ENCODE data around the gene SART1.

The SART1 gene, protein sequence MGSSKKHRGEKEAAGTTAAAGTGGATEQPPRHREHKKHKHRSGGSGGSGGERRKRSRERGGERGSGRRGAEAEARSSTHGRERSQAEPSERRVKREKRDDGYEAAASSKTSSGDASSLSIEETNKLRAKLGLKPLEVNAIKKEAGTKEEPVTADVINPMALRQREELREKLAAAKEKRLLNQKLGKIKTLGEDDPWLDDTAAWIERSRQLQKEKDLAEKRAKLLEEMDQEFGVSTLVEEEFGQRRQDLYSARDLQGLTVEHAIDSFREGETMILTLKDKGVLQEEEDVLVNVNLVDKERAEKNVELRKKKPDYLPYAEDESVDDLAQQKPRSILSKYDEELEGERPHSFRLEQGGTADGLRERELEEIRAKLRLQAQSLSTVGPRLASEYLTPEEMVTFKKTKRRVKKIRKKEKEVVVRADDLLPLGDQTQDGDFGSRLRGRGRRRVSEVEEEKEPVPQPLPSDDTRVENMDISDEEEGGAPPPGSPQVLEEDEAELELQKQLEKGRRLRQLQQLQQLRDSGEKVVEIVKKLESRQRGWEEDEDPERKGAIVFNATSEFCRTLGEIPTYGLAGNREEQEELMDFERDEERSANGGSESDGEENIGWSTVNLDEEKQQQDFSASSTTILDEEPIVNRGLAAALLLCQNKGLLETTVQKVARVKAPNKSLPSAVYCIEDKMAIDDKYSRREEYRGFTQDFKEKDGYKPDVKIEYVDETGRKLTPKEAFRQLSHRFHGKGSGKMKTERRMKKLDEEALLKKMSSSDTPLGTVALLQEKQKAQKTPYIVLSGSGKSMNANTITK

DNA sequence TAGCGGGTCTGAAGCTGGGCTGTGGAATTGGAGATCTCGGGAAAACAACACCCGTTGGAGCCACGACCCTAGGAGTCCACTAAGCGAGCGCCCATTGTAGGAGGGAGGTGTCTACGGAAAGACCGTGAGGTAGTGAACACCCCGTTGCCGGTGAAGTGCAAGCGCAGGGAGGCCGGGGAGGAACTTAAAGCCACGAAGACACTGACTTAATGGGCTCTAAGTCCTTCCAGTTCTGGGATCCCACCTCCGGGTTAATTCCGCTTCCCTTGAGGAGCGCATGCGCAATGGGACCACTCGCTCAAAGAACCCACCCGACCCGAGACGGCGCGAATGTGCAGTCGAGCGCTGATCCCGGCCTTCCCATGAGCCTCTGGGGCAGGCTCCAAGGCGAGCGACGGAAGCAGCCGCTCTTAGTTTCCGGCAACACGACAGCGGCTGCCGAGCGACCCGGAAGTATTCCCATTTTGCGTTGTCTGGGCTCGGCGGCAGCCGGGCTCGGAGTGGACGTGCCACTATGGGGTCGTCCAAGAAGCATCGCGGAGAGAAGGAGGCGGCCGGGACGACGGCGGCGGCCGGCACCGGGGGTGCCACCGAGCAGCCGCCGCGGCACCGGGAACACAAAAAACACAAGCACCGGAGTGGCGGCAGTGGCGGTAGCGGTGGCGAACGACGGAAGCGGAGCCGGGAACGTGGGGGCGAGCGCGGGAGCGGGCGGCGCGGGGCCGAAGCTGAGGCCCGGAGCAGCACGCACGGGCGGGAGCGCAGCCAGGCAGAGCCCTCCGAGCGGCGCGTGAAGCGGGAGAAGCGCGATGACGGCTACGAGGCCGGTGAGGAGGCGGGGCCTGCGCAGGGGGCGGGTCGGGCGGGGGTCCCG lies at the start of gene SART1:
Gene SART1 (plus strand): TSS at position 468 of the 874 bp plus-strand sequence. CDS start 47 bp downstream, at position 515.
- DNase-seq, result peak; percentile 98

DNA sequence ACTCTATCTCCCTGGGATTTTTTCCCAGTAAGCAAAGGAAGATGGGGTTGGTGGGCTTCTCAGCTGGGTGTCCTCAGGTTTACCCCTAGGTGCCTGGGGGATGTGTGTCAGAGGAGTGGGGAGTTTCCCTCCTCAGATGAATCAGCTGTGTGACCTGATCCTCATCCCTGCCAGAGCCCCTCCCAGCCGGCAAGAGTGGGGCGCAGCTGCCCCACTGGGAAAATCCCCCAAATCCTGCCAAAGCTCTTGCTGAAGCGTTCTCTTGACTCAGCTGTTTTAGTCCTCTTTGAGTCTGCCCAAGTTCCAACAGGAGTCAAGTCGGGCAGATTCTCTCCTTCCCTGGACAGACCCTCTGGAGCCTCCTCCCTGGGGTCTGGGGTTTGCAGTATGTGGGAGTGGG lies 48.7 kb upstream of the SART1 start:
- peak; percentile 94 for DNase-seq

DNA sequence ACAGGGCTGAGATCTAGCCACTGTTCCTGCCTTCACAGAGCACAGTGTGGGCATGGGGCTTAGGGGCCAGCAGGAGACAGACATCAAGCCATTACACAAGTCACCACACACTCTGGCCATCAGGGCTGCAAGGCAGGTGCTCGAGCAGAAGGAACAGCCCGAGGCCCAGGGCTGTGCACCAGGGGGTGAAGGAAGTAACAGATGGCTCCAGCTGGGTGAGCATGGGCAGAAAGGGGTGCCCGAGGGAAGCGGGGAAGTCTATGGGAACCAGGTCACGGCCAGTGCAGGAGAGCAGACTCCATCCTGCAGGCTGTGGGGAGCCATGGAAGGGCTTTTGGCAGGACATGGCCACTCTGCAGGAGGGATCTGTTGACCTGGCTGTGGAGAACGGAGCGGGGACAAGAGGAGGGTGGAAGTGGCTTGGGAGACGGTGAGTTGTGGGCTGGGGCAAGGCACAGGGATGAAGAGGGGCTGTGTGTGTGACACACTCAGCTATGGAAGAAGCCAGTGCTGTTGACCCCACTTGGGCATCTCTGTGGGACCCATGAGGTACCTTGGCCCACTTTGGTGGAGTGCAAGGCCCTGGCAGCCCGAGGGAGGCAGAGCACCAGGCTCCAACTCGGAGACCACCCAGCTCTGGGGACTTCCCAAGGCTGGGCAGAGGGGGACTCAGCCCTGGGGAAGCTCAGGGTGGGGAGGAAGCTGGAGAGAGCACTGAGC lies 46.3 kb upstream of the SART1 start:
- no peak for DNase-seq

DNA sequence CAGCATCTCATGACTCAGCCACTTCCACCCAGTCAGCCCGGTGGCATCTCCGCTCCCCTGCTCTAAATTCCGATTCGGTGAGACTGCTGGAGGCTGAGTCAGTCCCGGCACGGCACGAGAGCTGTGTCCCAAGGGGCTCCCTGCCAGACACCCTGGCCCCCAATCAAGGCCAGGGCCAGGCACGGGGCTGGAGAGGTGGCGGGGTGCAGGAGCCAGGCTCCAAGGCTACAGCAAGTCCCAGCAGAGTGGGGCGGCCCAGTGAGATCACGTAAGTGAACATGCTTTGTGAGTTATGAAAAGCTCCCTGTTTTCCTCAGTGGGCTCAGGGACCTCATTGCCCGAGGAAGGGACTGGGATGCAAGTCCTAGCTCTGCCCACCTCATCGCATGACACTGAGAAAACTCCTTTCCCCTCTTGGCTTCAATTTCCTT lies 45.7 kb upstream of the SART1 start:
- DNase-seq, result peak; percentile 98

DNA sequence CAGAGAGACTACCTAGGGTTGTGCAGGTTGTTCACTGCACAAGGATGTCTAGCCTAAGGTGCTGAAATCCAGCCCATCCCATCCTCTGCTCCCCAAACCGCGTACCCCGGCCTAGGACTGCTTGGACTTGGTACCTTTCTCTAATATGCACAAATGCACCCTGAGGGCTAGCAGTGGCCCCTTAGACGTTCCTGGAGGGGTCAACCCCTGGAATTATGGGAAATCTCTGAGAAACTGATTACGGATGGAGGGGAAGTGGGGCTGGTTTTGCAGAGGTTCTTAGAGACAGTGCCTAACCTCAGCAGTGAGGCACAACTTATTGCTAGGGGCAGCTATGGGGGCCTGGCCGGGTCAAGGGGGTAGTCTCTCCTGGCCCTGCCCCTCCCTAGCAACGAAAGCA lies 45.1 kb upstream of the SART1 start:
- DNase-seq, result no peak

DNA sequence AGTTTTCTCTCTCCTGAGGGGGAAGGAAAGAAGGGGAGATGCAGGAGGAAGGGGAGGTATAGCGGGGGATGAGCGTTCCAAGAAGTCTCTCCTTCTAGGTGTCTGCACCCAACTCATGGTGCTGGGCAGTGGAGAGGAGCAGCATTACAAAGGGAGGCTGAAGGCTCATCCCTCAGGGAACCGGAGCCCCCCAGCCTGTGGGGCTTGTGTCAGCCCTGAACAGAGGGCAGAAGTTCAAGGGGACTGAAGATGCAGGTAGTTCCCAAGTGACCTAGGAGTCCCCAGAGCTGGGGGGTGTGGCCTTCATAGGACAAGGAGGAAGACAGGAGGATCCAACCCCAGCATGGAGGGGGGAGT lies 44.5 kb upstream of the SART1 start:
- no peak for DNase-seq

DNA sequence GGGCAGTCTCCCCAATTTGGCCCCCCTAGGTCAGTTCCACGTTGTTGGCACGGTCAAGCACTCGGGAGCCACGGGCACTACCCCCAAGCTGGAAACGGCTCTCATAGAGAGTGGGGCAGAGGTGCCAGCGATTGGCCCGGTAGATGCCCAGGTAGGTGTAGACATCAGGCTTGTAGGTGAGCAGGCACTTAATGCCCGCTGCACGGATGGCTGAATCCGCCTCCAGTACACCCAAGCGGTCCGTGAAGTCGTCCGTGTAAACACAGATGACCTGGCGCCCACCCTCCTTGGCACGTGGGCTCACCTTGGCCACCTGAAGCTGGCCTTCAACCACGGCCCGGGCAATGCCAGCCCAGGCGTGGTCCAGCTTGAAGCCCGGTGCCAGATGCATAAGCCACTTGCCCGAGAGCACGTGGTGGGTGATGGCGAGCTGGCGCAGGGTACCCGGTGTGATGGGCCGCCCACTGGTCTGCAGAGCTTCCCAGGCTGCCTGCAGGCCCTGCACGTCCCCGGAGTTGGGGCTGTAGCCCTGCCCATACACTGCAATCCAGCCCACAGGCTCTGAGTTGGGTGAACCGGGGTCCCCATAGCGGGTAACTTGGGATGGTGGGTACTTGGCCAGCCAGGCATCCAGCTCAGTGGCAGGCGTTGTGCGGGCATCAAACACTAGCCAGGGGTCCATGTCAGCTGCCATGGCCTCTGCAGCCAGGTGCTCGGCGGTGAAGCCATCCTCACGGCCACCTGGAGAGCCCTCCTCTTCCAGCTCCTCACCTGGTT lies 43.9 kb upstream of the SART1 start:
- no peak for DNase-seq

DNA sequence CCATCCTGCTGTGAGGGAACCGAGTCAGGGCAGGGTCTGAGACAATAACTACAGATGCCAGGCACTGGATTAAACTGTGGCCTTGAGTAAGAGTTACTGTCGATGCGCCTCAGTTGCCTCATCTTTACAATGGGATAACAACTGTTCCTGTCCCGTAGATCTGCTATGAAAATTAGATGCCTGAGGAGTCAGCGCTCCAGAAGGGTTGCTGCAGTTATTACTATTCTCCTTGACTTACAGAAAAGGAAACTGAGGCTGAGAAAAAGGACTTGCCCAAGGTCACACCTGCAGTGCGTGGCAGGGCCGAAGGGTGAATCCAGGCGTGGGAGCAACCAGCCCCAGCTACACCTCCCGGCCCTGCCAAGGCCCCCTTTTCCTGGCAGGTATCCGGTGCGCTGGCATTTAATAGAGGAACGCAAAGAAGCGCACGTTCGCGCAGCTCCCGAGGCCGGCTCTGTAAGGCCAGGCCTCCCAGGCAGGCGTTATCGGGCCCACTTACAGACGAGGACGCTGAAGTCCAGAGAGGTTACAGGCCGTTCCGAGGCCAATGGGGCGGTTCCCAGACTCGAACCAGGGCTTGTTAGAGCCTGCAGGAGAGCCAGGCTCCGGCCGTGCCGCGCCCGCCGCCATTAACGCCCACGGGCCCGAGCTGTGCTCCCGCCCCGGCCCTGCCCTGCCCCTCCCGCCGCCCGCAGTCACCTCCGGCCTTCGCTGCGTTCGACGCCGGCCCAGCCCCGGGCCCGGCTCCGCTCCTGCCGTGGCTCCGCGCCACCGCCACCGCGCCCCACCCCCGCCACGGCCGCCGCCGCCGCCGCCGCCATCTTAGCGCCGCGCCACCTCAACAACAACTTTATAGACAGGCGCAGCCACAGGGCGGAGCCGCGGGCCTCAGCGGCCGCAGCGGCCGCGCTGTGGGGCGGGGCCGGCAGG lies 43.1 kb upstream of the SART1 start, which contains the start of gene C11orf68:
Gene C11orf68 (minus strand): TSS at position 852 of the 930 bp plus-strand sequence. CDS start 31 bp downstream, at position 821.
- DNase-seq, result peak; percentile 59

DNA sequence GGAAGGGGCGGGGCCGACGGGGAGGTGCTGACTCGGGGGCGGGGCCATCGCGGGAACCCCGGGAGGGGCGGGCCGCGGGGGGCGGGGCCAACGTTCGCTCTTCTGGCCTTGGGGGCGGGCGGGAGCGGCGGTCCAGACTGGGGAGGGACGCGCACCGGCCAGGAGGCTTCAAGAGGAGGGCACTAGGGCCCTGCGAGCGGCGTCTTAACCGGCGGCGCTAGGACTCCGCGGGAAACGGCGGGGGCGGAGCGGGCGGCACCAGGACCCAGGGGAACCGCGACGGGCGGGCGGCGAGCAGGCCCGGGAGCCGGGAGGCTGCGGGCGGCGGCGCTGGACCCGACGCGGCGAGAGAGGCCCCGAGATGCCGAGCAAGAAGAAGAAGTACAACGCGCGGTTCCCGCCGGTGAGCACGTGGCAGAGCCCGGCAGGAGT lies 42.4 kb upstream of the SART1 start, which contains the start of gene DRAP1:
Gene DRAP1 (plus strand): TSS at position 286 of the 432 bp plus-strand sequence. CDS start 76 bp downstream, at position 362.
- peak; percentile 98 for DNase-seq

DNA sequence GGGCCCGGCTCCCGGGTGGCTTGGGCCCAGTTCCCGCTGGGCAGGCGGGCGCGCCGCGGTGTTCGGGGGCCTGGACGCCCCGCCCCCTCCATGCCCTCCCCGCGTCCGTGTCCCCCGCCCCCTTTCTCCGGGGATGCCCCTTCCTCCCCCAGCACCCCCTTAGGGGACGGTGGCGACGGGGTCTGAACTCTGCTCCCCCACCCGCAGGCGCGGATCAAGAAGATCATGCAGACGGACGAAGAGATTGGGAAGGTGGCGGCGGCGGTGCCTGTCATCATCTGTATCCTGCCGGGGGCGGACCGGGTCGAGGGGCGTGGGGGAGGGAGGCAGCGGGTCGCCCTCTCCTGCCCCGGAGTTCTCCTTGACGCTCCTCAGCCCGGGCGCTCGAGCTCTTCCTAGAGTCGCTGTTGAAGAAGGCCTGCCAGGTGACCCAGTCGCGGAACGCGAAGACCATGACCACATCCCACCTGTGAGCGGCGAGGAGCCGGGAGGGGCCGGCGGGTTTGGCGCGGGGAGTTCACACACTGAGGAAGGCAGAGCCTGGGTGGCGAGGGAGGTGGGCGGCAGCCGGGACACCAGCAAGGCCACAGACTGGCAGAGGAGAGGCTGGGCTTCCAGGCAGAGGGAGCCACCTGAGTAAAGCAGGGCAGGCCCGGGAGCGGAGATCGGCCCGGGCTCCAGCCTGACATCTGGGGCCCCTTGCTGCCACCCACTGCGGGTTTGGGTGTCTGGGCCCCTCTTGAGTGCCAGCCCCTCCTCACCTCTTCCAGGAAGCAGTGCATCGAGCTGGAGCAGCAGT lies 41.8 kb upstream of the SART1 start:
- DNase-seq, result no peak

DNA sequence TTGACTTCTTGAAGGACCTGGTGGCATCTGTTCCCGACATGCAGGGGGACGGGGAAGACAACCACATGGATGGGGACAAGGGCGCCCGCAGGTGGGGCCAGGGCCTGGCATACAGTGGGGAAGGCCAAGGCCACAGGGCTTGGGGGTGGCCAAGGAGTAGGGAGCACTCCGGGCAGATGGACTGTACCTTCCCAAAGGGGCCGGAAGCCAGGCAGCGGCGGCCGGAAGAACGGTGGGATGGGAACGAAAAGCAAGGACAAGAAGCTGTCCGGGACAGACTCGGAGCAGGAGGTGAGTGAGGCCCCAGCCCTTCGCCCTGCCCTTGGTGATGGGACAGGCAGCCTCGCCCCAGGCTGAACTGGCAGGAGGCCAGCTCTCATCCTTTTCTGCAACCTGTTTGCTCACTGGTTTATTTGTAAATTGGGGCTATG lies 41.1 kb upstream of the SART1 start:
- no peak for DNase-seq

DNA sequence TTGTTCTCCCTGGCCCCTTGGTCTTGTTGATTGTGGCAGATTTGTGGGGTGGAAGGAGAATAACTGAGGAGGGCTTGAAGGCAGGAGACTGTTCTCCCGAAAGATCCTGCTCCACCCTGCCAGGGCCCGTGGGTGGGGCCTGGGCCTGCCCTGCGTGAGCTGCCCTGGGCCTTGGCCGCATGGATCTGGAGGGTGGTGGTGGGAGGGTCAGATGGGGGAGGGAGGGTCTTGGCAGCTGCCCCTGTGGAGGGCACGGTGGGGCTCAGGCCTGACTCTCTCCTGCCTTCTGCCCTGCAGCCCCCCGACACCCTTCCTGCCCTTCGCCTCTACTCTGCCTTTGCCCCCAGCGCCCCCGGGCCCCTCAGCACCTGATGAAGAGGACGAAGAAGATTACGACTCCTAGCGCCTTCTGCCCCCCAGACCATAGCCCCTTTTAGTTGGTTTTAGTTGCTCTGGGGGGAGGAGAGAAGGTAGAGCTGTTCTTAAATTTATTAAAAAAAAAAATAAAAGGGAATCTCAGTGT lies 40.4 kb upstream of the SART1 start:
- no peak for DNase-seq

DNA sequence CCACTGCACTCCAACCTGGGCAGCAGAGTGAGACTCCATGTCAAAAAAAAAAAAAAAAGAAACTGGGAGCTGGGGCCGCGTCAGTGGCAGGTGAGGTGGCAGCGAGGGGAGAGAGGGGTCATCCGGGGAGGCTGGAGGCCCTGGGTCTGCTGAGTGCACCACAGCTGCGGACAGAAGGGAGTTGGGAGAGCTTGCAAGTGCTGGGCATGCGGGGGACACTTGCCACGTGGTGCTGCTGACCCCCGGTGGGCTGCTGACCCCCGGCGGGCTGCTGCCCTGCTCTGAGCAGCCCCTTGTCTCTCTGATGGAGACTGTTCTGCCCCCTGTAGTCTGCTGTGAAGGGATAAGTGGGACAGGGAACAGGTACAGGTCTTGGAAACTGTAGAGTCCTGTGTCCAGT lies 39.7 kb upstream of the SART1 start:
- DNase-seq, result no peak

DNA sequence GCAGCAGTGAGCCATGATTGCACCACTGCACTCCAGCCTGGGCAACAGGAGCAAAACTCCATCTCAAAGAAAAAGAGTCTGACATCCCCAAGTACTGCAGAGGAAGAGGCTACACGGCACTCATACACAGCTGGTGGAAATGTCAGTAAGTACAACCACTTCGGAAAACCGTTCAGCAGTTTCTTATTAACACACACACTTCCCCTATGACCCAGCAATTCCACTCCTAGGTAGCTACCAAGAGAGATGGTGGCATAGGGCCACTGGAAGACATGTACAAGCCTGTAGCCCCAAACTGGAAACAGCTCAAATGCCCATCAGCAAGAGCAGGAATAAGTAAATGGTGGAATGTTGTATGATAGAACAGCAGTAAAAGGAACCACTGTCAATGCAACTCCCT lies 39.0 kb upstream of the SART1 start:
- no peak for DNase-seq

DNA sequence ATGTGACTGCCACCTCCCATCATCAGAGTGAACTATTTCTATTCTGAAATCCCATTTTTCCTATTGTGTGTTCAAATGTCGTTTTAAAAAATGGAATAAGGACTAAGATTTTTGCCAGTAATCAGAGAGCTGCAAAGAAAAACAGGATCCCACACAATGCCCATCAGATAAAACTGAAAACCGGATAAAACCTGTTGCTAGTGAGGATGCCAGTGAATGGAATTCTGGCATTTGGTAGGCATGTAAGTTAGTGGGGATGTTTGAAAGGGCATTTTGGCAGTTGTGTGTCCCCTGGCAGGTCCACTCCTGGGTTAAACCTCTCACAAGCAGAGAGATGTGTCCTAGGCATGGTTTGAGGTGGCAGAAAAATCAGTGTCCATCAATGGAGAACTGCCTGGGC lies 36.1 kb upstream of the SART1 start:
- DNase-seq, result no peak

DNA sequence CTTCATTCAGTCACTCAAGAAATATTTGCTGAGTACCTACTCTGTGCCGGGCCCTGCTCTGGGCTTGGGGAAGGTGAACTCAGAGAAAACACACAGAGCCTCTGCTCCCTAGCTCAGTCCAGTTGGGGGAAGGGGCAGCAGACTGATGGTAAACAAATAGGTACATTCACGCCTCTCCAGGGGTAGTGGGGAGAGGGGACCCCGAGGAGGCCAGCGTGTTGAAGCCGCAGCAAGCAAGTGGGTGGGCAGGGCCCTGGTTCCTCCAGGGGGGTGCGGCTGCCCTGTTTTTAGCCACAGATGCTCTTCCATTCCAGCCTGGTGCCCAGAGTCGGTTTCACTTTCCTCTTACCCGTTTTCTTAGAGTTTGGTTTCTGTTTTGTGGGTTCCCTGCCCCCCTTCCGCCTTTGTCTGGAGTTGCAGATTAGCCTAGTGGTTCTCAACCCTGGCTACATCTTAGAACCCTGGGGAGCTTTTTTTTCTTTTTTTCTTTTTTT lies 33.6 kb upstream of the SART1 start:
- no peak for DNase-seq

DNA sequence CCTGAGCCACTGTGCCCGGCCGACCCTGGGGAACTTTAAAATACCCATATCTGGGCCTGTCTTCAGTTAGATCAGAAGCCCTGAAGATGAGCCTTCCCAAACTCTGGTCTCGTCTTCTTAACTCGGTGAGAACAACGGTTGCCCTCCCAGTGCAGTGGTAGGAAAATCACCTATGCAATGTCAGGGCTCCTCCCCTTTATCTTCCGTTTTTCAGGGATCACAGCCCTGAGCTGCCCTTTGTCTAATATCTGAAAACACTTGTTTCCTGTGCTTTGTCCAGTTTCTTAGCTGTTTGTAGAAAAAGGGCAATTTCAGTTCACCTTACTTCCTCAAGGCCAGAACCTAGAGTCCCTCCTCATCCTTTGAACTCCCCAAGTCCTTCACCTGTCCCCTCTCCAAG lies 32.9 kb upstream of the SART1 start:
- no peak for DNase-seq

DNA sequence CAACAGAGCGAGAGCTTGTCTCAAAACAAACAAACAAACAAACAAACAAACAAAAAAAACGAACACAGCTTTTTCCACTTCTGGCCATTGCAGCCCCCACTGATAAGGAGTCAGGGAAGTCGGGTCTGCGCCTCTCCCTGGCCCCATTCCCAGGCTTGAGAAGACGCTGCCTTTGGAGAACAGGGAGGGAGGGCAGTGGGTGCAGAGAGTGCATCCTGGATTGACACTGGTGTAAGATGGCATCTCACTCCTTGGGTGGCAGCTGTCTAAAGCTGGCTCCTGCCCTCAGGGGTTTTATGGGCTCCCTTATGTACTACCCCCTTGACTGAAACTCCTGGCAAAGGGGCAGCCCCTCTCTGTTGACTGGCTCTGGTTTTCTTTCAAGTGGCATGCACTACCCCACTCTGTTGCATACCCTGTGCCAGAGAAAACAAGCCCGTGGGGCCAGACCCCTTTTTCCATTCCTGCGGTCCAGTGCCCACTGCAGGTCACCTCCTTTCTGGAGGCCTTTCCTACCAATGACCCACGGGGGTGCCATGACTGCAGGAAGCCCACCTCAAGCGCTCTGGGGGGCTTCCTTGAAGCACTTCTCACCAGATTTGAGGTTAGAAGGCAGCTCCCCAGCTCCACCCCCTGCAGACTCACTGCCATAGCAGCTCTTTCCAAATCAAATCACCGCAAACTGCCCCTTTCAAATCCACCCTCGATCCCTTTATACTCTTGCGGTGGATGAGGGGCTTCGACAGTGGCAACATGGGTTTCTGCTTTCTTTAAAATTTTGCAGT lies 29.6 kb upstream of the SART1 start:
- no peak for DNase-seq
